ENCODE data around the gene PNMA3.
"Not testable (repeated sequence)": the region's sequence is repeated elsewhere in the genome, so short reads cannot be mapped to it uniquely, and the experiment has no call there.

PNMA3 gene, protein sequence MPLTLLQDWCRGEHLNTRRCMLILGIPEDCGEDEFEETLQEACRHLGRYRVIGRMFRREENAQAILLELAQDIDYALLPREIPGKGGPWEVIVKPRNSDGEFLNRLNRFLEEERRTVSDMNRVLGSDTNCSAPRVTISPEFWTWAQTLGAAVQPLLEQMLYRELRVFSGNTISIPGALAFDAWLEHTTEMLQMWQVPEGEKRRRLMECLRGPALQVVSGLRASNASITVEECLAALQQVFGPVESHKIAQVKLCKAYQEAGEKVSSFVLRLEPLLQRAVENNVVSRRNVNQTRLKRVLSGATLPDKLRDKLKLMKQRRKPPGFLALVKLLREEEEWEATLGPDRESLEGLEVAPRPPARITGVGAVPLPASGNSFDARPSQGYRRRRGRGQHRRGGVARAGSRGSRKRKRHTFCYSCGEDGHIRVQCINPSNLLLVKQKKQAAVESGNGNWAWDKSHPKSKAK

DNA sequence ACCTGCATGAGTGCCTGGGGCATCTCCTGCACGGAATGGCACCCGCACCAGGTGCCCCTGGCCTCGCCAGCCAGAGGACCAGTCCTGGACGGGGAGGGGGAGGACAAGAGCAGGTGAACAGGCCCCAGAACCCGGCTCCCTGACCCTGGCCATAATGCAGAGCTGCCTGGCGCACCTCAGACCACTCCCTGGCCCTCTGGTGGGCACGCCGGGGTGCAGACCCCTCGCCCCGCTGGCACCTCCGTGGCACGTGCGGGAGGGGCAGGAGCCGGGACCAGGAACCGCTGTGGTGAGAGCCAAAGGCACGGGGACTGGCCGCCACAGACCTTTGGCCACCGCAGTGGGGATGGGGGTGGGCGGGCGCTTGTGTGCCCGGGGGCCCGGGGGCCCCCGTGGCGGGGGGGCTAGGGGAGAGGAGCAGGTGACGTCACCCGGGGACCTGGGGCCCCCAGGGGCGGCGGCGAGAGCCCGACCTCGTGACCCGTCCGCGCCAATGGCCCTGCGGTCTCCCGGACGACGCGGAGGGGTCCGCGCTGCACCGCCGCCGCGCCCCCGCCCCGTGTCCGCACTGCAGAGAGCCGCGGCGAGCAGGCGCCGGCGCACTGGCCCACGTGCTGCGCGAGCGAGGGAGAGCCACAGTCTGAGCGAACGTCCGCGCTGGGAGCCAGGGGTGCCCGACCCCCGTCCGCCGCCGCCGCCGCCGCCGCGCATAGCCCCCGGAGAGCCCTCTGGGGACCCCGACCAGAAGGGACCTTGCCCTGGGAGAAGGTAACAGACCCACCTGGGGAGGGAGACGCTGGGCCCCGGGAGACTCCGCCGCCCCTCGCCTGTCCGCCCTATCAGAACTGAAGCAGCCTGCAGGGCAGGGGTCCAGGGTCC is at the start of gene PNMA3:
PNMA3 (plus strand) TSS at position 600 of the 879 bp plus-strand sequence. CDS start 586 bp downstream, outside the sequence.
- DNase-seq: no peak

DNA sequence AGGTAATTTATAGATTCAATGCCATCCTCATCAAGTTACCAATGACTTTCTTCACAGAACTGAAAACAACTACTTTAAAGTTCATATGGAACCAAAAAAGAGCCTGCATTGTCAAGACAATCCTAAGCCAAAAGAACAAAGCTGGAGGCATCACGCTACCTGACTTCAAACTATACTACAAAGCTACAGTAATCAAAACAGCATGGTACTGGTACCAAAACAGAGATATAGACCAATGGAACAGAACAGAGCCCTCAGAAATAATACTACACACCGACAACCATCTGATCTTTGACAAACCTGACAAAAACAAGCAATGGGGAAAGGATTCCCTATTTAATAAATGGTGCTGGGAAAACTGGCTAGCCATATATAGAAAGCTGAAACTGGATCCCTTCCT is 39.1 kb upstream of the PNMA3 start:
- DNase-seq: not testable (repeated sequence)

- DNase-seq: no peak
These were observed 37.1 kb upstream of the PNMA3 start for GRCh38 chrX:153019166-153019565.

DNA sequence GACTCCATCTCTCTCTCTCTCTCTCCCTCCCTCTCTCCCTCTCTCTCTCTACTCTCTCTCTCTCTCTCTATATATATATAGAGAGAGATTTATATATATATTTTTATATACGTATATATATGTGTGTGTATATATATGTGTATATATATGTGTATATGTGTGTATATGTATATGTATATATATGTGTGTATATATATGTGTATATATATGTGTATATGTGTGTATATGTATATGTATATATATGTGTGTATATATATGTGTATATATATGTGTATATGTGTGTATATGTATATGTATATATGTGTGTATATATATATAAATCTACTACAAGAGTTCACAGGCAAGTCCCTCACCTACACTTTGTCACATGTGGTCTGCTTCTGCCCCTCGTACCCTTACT is 29.8 kb upstream of the PNMA3 start:
- not testable (repeated sequence) for DNase-seq

- DNase-seq: not testable (repeated sequence)
These were observed 27.8 kb upstream of the PNMA3 start for GRCh38 chrX:153028487-153028886.

- DNase-seq: no peak
These were observed 27.1 kb upstream of the PNMA3 start for GRCh38 chrX:153029162-153029561.

GRCh38 chrX:153029875-153030274 is 26.4 kb upstream of the PNMA3 start:
- DNase-seq: no peak

DNA sequence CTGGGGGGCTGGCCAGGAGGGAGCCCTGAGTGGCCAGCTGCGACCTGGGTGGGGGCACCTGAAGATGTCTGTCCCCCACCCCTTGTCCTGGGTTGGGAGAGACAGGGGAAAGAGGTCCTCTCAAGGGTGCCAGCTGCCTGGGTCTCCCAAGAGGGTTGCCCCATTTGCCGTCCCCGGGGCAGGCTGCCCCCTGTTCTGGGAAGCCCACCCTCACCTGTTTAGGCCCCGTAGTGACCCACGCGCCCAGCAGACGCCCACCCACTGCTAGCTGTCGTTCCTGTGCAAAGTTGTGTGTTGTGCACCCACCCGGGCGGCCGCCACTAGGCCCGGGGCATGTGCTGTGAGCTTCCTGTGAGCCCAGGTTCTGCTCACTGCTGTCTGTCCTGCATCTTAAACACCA is 25.5 kb upstream of the PNMA3 start:
- DNase-seq: no peak

- no peak for DNase-seq
These were observed 23.7 kb upstream of the PNMA3 start for GRCh38 chrX:153032397-153033118.

- DNase-seq: no peak
These were observed 7.2 kb upstream of the PNMA3 start for GRCh38 chrX:153049093-153049492.

- no peak for DNase-seq
These were observed 3.7 kb upstream of the PNMA3 start for GRCh38 chrX:153052534-153052933.

DNA sequence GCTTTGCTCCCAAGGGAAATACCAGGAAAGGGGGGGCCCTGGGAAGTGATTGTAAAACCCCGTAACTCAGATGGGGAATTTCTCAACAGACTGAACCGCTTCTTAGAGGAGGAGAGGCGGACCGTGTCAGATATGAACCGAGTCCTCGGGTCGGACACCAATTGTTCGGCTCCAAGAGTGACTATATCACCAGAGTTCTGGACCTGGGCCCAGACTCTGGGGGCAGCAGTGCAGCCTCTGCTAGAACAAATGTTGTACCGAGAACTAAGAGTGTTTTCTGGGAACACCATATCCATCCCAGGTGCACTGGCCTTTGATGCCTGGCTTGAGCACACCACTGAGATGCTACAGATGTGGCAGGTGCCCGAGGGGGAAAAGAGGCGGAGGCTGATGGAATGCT is 1.0 kb downstream of the PNMA3 start:
- no peak for DNase-seq

GRCh38 chrX:153059191-153060094 is 3.2 kb downstream of the PNMA3 start:
- DNase-seq: no peak

DNA sequence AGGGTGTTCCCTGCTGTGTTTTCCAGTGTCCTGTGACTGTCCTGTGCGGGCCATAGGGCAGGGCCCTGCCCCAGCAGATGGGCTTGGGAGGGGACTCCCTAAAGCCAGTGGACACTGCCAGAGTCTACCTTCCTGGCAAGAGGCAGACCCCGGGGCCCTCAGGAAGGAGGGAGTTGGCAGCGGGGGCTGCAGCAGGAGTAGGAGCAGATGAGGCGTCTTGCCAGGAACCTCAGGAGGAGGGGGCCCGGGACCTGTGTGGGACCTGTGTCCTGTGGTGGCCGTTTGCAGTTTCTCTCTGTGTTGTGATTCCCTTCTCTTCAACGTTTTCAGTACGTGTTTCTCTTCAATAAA is 3.8 kb downstream of the PNMA3 start:
- no peak for DNase-seq

- DNase-seq: no peak
These were observed 5.5 kb downstream of the PNMA3 start for GRCh38 chrX:153061732-153062131.

GRCh38 chrX:153063315-153063714 is 7.0 kb downstream of the PNMA3 start:
- no peak for DNase-seq

GRCh38 chrX:153064061-153064460 is 7.8 kb downstream of the PNMA3 start:
- DNase-seq: no peak

- no peak for DNase-seq
These were observed 9.1 kb downstream of the PNMA3 start for GRCh38 chrX:153065389-153065788.

GRCh38 chrX:153066402-153066801 is 10.1 kb downstream of the PNMA3 start:
- not testable (repeated sequence) for DNase-seq

DNA sequence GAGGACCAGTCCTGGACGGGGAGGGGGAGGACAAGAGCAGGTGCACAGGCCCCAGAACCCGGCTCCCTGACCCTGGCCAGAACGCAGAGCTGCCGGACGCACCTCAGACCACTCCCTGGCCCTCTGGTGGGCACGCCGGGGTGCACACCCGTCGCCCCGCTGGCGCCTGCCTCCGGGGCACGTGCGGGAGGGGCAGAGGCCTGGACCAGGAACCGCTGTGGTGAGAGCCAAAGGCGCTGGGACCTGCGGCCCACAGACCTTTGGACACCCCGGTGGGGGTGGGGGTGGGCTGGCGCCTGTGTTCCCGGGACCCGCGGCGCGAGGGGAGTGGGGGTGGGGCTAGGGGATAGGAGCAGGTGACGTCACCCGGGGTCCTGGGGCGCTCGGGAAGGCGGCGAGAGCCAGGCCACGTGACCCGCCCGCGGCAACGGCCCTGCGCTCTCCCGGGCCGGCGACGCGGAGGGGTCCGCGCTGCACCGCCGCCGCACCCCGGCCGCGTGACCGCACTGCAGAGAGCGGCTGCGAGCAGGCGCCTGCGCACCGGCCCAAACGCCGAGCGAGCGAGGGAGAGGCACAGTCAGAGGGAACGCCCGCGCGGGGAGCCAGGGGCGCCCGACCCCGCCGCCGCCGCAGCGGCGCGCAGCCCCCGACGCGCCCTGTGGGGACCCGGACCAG is 15.8 kb downstream of the PNMA3 start, which contains the start of gene PNMA6A:
PNMA6A (plus strand) TSS at position 546 of the 675 bp plus-strand sequence. CDS start 609 bp downstream, outside the sequence.
- DNase-seq: not testable (repeated sequence)

DNA sequence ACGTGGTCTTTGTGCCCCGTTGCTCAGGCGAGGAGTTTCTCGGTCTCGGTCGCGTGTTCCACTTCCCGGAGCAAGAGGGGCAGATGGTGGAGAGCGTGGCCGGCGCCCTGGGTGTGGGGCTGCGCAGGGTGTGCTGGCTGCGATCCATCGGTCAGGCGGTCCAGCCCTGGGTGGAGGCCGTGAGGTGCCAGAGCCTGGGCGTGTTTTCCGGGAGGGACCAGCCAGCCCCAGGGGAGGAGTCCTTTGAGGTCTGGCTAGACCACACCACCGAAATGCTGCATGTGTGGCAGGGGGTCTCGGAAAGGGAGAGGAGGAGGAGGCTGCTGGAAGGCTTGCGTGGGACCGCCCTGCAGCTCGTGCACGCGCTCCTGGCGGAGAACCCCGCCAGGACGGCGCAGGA is 17.1 kb downstream of the PNMA3 start:
- DNase-seq: not testable (repeated sequence)
